ENCODE measurements around the gene TMEM237. TPM values are rescaled to one million over a fixed set of nuclear protein-coding genes. Genes with fewer than 3 reads are reported as not detected.
A peak's percentile ranks its signal among the peaks of the same experiment; 100 is the strongest.
"Not testable (repeated sequence)": the region's sequence is repeated elsewhere in the genome, so short reads cannot be mapped to it uniquely, and the experiment has no call there.

TMEM237 gene
- 52.9 TPM for polyA plus RNA-seq (2013, experiment 1 of 2; ENCODE audit: insufficient read length)
- polyA plus RNA-seq (2013, experiment 2 of 2; ENCODE audit: insufficient read length): 54.3 TPM

GRCh38 chr2:201643216-201643890 lies at the start of gene TMEM237:
Gene TMEM237 (minus strand): TSS chr2:201643503. CDS start chr2:201643400, 103 bp downstream.
- DNase-seq: peak; percentile 44

GRCh38 chr2:201685156-201685555 lies 41.9 kb upstream of the TMEM237 start:
- DNase-seq: no peak

- no peak for DNase-seq
These were observed 37.4 kb upstream of the TMEM237 start for GRCh38 chr2:201680743-201681142.

GRCh38 chr2:201678401-201678800 lies 35.1 kb upstream of the TMEM237 start:
- no peak for DNase-seq

GRCh38 chr2:201675454-201675853 lies 32.2 kb upstream of the TMEM237 start:
- no peak for DNase-seq

GRCh38 chr2:201674794-201675193 lies 31.5 kb upstream of the TMEM237 start:
- no peak for DNase-seq

GRCh38 chr2:201674298-201674697 lies 31.0 kb upstream of the TMEM237 start:
- DNase-seq: no peak

GRCh38 chr2:201673546-201673945 lies 30.2 kb upstream of the TMEM237 start:
- no peak for DNase-seq

GRCh38 chr2:201671205-201671604 lies 27.9 kb upstream of the TMEM237 start:
- DNase-seq: not testable (repeated sequence)

- no peak for DNase-seq
These were observed 26.6 kb upstream of the TMEM237 start for GRCh38 chr2:201669865-201670264.

- DNase-seq: no peak
These were observed 25.2 kb upstream of the TMEM237 start for GRCh38 chr2:201668402-201668910.

GRCh38 chr2:201664334-201664733 lies 21.0 kb upstream of the TMEM237 start:
- no peak for DNase-seq

GRCh38 chr2:201661366-201661765 lies 18.1 kb upstream of the TMEM237 start:
- DNase-seq: no peak

GRCh38 chr2:201660293-201660895 lies 17.1 kb upstream of the TMEM237 start:
- DNase-seq: no peak

- DNase-seq: no peak
These were observed 13.4 kb upstream of the TMEM237 start for GRCh38 chr2:201656740-201657139.

GRCh38 chr2:201656102-201656501 lies 12.8 kb upstream of the TMEM237 start:
- DNase-seq: no peak

GRCh38 chr2:201654616-201655384 lies 11.5 kb upstream of the TMEM237 start:
- peak; percentile 96 for DNase-seq

- DNase-seq: no peak
These were observed 9.9 kb upstream of the TMEM237 start for GRCh38 chr2:201653221-201653620.

GRCh38 chr2:201649442-201649841 lies 6.1 kb upstream of the TMEM237 start:
- no peak for DNase-seq

GRCh38 chr2:201647431-201647830 lies 4.1 kb upstream of the TMEM237 start:
- no peak for DNase-seq

GRCh38 chr2:201644001-201644400 lies 698 bp upstream of the TMEM237 start:
- DNase-seq: peak; percentile 46

GRCh38 chr2:201642579-201643215 lies 606 bp downstream of the TMEM237 start:
- peak; percentile 87 for DNase-seq
